IPS-15b (cell line): ENCODE results near the gene PLD6.
"Not testable (repeated sequence)": the region's sequence is repeated elsewhere in the genome, so short reads cannot be mapped to it uniquely, and the experiment has no call there.

Source experiments
- H3K27me3 ChIP-seq: one replicate; pipeline ENCODE4 v1.6.1; 2013; ENCODE audit warnings: low read length; ENCODE audit not compliant: control insufficient read depth, insufficient read depth
- H3K36me3 ChIP-seq: one replicate; pipeline ENCODE4 v1.6.1; 2013; ENCODE audit warnings: low read length; ENCODE audit not compliant: control insufficient read depth, insufficient read depth
- H3K4me1 ChIP-seq: one replicate; pipeline ENCODE4 v1.6.1; 2013; ENCODE audit warnings: mild to moderate bottlenecking, low read length; ENCODE audit not compliant: control insufficient read depth, insufficient read depth
- H3K4me3 ChIP-seq: one replicate; pipeline ENCODE4 v1.5.1; 2013; ENCODE audit warnings: low read depth, low read length
- H3K9ac ChIP-seq: one replicate; pipeline ENCODE4 v1.6.1; 2013; ENCODE audit warnings: low read depth, mild to moderate bottlenecking, low read length
- H3K9me3 ChIP-seq: one replicate; pipeline ENCODE4 v1.6.1; 2013; ENCODE audit warnings: mild to moderate bottlenecking, low read length; ENCODE audit not compliant: control insufficient read depth, insufficient read depth

Gene PLD6

DNA sequence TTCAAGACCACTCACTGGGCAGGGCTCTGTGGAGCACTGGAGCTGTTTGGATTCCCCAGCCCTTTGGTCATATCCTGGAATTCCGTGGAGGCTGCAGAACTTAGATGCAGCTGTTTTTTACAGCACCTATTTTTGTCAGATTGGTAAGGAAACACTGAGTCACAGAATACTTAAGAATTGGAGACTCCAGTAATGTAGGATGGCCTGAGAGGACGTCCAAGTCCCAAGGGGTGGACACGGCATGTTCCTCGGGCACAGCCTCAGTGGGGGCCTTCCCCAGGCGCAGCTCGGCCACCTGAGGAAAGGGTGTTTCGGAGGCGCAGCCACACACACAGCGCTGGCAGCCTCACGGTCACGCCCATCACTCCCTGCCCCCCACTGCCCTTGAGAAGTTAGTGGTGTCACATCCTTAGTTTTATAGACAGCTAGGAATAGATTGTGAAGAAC is 14.8 kb downstream of the PLD6 start:
- Histone ChIP-seq H3K9me3 (no peaks in the 10 kb centered on the region), H3K36me3 (no peaks in the 10 kb centered on the region), H3K4me3 (no peak overlapping the region), H3K4me1 (peaks cover 6% of the 10 kb centered on the region), H3K27me3 (no peaks in the 10 kb centered on the region), H3K9ac (no peak overlapping the region)

GRCh38 chr17:17190188-17190587 is 15.9 kb downstream of the PLD6 start:
- peaks cover 6% of the 10 kb centered on the region for H3K4me1 ChIP-seq
- no peak overlapping the region for H3K9ac ChIP-seq
- no peaks in the 10 kb centered on the region for H3K36me3 ChIP-seq
- no peaks in the 10 kb centered on the region for H3K9me3 ChIP-seq
- H3K4me3 ChIP-seq: no peak overlapping the region
- H3K27me3 ChIP-seq: no peaks in the 10 kb centered on the region

DNA sequence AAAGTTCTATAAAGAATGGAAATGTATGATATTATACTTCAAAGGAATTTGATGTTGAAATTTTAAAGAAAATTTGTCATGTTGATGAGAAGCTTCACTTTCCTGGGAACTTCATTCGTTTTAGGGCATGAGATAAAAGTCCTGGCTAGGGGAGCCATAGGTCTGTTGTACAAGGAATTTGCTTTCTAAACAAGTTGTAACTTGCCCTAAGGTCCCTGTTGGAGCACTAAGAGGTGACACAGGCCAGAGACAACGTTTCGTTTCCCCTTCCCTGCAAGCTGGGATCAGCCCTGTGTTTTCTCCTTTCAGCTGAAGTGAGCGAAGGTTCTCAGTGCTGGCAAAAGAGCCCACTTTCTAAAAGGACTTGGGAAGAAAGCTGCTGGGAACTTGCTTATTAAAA is 16.6 kb downstream of the PLD6 start:
- H3K9ac ChIP-seq: no peak overlapping the region
- no peaks in the 10 kb centered on the region for H3K9me3 ChIP-seq
- peaks cover 6% of the 10 kb centered on the region for H3K4me1 ChIP-seq
- no peaks in the 10 kb centered on the region for H3K36me3 ChIP-seq
- H3K4me3 ChIP-seq: no peak overlapping the region
- H3K27me3 ChIP-seq: no peaks in the 10 kb centered on the region

- Histone ChIP-seq H3K9me3 (no peaks in the 10 kb centered on the region), H3K27me3 (no peaks in the 10 kb centered on the region), H3K4me3 (no peak overlapping the region), H3K4me1 (peaks cover 6% of the 10 kb centered on the region), H3K9ac (no peak overlapping the region), H3K36me3 (peaks cover 2% of the 10 kb centered on the region)
These were observed 17.5 kb downstream of the PLD6 start for GRCh38 chr17:17188586-17188985.

DNA sequence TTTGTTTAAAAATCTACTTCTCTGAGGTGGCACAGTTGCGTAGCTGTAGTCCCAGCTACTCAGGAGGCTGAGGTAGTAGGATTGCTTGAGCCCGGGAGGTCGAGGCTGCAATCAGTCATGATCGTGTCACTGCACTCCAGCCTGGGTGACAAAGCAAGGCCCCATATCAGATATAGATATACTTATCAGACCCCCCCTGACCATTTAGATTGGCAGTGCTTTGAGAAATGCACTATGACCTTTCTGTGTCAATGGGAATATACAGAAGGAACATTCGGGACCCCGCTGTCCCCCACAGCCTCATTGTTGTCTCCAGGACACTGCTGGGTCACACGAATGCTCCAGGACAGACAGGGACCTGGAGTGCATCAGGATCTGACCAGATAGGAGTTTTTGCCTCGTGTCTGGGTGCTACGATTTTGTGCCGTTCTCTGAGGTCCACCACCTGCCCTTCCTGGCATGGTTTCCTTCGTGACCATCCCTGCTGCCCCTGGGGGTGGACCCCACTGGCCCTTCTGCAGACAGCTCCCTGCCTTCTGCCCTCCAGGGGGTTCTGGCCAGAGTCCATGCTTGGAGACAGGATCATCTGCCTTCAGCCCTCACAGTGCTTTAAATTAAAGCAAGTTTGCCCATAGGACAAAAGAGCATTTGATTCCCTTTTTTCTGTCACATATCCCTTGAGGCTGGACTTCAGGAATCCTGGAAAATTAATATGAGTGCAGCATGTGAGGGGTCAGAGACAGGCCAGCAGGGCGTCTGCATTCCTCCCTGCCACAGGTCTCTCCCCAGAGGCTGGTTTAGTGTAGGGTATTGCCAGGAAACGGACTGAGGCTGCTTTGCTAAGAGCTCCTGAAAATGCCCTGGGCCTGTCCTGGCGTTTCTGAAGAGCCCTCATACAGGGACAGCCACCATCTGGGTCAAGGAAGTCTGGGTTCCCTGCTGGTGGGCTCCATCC is 19.3 kb downstream of the PLD6 start:
- H3K4me1 ChIP-seq: peaks cover 3% of the 10 kb centered on the region
- peaks cover 13% of the 10 kb centered on the region for H3K36me3 ChIP-seq
- no peak overlapping the region for H3K4me3 ChIP-seq
- no peaks in the 10 kb centered on the region for H3K27me3 ChIP-seq
- H3K9ac ChIP-seq: no peak overlapping the region
- no peaks in the 10 kb centered on the region for H3K9me3 ChIP-seq

DNA sequence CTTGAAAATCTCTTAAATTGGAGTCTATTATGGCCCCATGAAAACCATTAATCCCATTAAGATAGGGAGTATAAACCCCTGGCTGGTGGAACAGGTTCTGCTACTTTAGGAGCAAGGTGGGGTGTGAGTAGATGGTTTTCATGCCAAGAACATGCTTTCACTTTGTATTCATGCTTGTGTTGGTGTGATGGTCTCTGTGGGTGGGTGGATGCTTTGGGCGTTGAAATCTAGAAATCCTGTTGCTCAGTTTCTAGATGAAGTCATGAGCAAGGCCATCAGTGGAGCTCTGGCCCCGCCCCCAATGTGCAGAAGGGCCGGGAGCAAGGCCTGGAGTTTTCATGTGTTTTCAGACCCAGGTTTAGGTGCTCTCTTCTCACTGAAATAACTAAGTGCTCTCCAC is 20.1 kb downstream of the PLD6 start:
- H3K27me3 ChIP-seq: no peaks in the 10 kb centered on the region
- no peaks in the 10 kb centered on the region for H3K4me1 ChIP-seq
- H3K9ac ChIP-seq: no peak overlapping the region
- no peaks in the 10 kb centered on the region for H3K9me3 ChIP-seq
- H3K36me3 ChIP-seq: peaks cover 13% of the 10 kb centered on the region
- no peak overlapping the region for H3K4me3 ChIP-seq

DNA sequence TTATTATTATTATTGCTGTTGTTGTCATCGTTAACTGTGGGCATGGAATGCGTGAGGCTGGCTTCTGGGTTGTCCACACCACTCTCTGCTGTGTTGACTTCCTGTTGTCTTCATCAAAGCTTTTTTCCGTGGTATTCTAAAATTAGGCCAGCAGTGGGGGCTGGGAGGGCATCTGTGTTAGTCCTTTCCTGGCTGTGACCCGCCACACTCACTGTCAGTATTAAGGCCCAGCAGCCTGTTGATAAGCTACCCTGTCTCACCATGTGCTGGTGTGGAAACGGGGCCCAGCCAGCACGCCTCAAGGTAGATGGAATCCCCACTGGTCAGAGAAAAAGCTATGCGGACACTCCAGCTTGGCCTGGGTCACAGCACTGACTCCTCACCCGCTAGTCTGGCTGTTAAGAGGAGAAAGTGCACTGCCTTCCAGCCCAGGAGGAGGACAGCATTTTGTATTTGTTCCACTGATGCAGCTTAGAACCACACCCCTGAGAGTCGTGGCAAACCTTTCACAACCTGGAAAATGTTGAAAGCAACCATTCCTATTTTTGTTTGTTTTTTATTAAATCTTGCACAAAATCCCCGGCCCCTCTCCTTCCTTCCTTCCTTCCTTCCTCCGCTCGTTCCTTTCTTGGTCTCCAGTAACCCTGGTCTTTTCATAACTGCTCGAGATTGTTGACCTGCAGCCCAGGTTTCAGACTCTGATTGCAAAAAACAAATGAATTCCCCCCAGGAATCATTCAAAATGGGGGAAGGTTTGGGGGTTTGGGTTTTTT is 21.0 kb downstream of the PLD6 start:
- H3K9me3 ChIP-seq, H3K4me3 ChIP-seq, H3K4me1 ChIP-seq, H3K9ac ChIP-seq, H3K27me3 ChIP-seq: not testable (repeated sequence)
- peaks cover 21% of the 10 kb centered on the region for H3K36me3 ChIP-seq

DNA sequence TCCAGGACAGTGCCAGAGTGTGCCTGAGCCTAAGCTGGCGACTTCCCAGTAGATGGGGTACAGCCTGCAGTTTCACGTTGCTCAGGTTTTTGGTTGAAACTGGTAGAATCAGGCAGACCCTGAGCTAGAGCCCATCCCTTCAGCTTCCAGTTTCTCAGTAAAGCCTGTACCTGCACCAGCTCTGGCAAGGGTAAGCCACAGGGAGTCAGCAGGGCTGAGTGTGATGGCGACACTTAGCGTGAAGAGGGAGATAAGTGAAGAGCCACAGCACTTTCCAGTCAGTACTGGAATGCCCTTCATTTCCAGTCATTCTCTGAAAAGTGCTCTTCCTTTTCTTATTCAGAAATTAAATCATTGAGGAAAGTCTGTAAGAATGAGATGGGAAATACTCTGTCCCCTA is 22.4 kb downstream of the PLD6 start:
- no peak overlapping the region for H3K4me3 ChIP-seq
- no peaks in the 10 kb centered on the region for H3K27me3 ChIP-seq
- H3K4me1 ChIP-seq: no peaks in the 10 kb centered on the region
- H3K9ac ChIP-seq: no peak overlapping the region
- peaks cover 23% of the 10 kb centered on the region for H3K36me3 ChIP-seq
- H3K9me3 ChIP-seq: no peaks in the 10 kb centered on the region

DNA sequence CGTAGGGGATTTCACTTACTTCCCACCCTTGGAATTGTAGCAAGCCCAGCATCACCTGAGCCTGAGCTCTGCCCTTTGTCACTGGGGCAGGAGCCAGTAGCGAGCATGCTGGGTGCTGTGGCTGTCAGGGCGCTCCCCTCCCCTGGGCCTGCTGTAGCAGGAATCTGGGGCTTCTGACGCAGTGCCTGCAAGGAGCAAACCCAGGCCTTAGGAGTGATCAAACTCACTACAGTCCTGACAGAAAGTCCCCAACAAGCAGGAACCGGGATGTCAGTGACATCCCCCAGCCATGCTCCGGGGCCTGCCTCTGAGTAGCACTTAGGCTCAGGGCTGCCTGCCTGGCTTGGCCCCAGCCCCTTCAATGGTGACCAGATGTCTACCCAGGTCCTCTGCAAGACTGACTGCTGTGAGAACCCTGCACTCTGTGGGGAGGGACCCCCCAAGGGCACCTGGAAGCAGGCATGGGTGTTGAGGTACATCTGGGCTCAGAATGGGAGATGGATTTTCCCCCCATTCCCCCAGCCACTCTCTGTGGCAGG is 23.5 kb downstream of the PLD6 start:
- no peak overlapping the region for H3K4me3 ChIP-seq
- H3K4me1 ChIP-seq: no peaks in the 10 kb centered on the region
- no peaks in the 10 kb centered on the region for H3K27me3 ChIP-seq
- H3K9ac ChIP-seq: no peak overlapping the region
- no peaks in the 10 kb centered on the region for H3K9me3 ChIP-seq
- H3K36me3 ChIP-seq: peaks cover 27% of the 10 kb centered on the region

DNA sequence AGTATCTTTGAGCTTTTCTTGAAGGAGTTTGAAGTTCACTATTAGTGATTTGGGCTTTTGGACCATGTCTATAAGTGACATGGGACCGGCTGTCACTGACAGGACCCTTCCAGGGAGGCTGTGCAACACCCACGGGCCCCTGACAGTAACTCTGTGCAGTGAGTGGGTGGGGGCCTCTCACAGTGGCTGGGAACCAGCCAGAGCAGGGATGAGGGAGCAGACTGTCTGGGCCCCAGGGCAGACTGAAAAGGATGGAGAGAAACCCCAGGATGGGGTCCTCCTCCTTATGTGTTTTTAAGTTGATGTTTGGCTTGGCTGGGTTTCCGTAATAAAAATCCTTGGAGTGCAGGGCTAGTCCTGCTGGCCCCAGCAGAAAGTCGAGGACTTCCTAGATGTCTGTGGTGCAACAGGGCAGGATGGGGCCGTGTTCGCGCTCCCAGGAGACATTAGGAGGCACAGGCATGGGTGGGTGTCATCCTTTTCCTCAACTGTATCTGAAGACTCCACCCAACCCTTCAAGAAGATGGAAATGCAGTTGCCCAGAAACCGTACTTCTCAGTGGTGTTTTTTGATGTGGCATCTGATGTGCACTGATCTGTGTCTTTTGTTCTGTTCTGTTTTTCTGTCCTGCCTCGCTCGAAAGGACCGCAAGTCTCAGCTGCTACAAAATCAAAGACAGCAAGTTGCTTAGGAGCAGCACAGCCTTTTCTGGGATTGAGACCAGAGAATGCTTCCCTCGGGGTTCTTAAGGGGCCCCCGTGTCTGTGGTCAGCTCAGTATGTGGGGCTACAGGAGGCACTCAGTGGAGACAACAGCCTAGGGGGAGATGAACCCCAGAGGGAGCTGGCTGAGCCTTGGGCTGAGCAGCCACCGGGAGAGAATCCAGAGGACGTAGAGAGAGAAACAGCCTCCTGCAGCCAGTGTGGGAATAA is 24.2 kb downstream of the PLD6 start:
- H3K4me1 ChIP-seq: no peaks in the 10 kb centered on the region
- H3K36me3 ChIP-seq: peaks cover 32% of the 10 kb centered on the region
- H3K9ac ChIP-seq: no peak overlapping the region
- H3K9me3 ChIP-seq: no peaks in the 10 kb centered on the region
- H3K27me3 ChIP-seq: no peaks in the 10 kb centered on the region
- H3K4me3 ChIP-seq: no peak overlapping the region
